8988T (cell line): ENCODE measurements around the gene RTP5.

Source experiments
- DNase-seq: peaks from one replicate; pipeline ENCODE4 v3.0.0; 2011

RTP5 gene

GRCh38 chr2:241890524-241891235, 21.2 kb downstream of the RTP5 start:
- DNase-seq = no peak

GRCh38 chr2:241891315-241891987, 21.9 kb downstream of the RTP5 start:
- DNase-seq = no peak

GRCh38 chr2:241891988-241892298, 22.4 kb downstream of the RTP5 start:
- no peak for DNase-seq

- DNase-seq = no peak
Measured at GRCh38 chr2:241892299-241893137, 23.0 kb downstream of the RTP5 start.

- DNase-seq = no peak
Measured at GRCh38 chr2:241893265-241893664, 23.7 kb downstream of the RTP5 start.

- DNase-seq = no peak
Measured at GRCh38 chr2:241894056-241894641, 24.6 kb downstream of the RTP5 start.

- DNase-seq = no peak
Measured at GRCh38 chr2:241894681-241895426, 25.3 kb downstream of the RTP5 start.

GRCh38 chr2:241895427-241895711, 25.8 kb downstream of the RTP5 start:
- no peak for DNase-seq

- no peak for DNase-seq
Measured at GRCh38 chr2:241895712-241896641, 26.4 kb downstream of the RTP5 start.

- no peak for DNase-seq
Measured at GRCh38 chr2:241896746-241897201, 27.2 kb downstream of the RTP5 start.

GRCh38 chr2:241897231-241897916, 27.8 kb downstream of the RTP5 start:
- no peak for DNase-seq

GRCh38 chr2:241898463-241899270, 29.1 kb downstream of the RTP5 start:
- DNase-seq = no peak

- DNase-seq = no peak
Measured at GRCh38 chr2:241900251-241901017, 30.9 kb downstream of the RTP5 start.

- no peak for DNase-seq
Measured at GRCh38 chr2:241901018-241901380, 31.5 kb downstream of the RTP5 start.

GRCh38 chr2:241901500-241902351, 32.2 kb downstream of the RTP5 start:
- no peak for DNase-seq

GRCh38 chr2:241902357-241902991, 32.9 kb downstream of the RTP5 start:
- DNase-seq = no peak

- DNase-seq = no peak
Measured at GRCh38 chr2:241903121-241904010, 33.8 kb downstream of the RTP5 start.
